ENCODE data around the gene ARHGAP24. TPM values are rescaled to one million over a fixed set of nuclear protein-coding genes. Genes with fewer than 3 reads are reported as not detected.

ARHGAP24 gene
- total and polyA plus RNA-seq, 12 donors, result 6.7 to 35.5 (median 23.9) TPM

GRCh38 chr4:85864259-85865205, 389.6 kb downstream of the ARHGAP24 start:
- peaks cover 4 to 44% (median 31%) of the 10 kb centered on the region in 9 donors for H3K4me1 ChIP-seq
- no peak for TF ChIP-seq CTCF (IDR thresholded peaks at IDR 0.05)
- intact Hi-C loops (cut with DNase I), result no loop called here
- H3K9me3 ChIP-seq, result no peaks in the 10 kb centered on the region
- no peaks in the 10 kb centered on the region for H3K36me3 ChIP-seq
- 70 to 74% methylated on average over 5 of the region's 5 CpGs for WGBS, 2 donors
- no peak for ATAC-seq
- DNase-seq, result no peak
- no peak overlapping the region for H3K27ac ChIP-seq
- no peak overlapping the region for H3K4me3 ChIP-seq
- H3K27me3 ChIP-seq, result no peaks in the 10 kb centered on the region

- no peak for ATAC-seq
- intact Hi-C loops (cut with DNase I), result no loop called here
- Histone ChIP-seq H3K27ac (no peak overlapping the region), H3K4me1 (peaks cover 0 to 42% (median 27%) of the 10 kb centered on the region in 9 donors), H3K36me3 (no peaks in the 10 kb centered on the region), H3K27me3 (no peaks in the 10 kb centered on the region), H3K9me3 (no peaks in the 10 kb centered on the region), H3K4me3 (no peak overlapping the region)
- TF ChIP-seq CTCF (IDR thresholded peaks at IDR 0.05), result no peak
- DNase-seq, result no peak
Measured at GRCh38 chr4:85865256-85865655, 390.3 kb downstream of the ARHGAP24 start.

GRCh38 chr4:85866508-85866907, 391.6 kb downstream of the ARHGAP24 start:
- ATAC-seq, result peak in 5 of 8 donors; percentile 29 to 53 (median 42)
- no peak for TF ChIP-seq CTCF (IDR thresholded peaks at IDR 0.05)
- Histone ChIP-seq H3K4me3 (no peak overlapping the region), H3K27me3 (no peaks in the 10 kb centered on the region), H3K36me3 (no peaks in the 10 kb centered on the region), H3K4me1 (peaks cover 0 to 48% (median 25%) of the 10 kb centered on the region in 9 donors), H3K27ac (peak overlapping the region in 4 of 10 donors; percentile 5 to 59 (median 18)), H3K9me3 (no peaks in the 10 kb centered on the region)
- intact Hi-C loops (cut with DNase I), result no loop called here
- DNase-seq, result no peak
- WGBS, 2 donors, result 43 to 52% methylated on average over 1 of the region's 1 CpG

- peaks cover 0 to 48% (median 25%) of the 10 kb centered on the region in 9 donors for H3K4me1 ChIP-seq
- peak overlapping the region in 3 of 10 donors; percentile 12 to 59 (median 23) for H3K27ac ChIP-seq
- intact Hi-C loops (cut with DNase I), result no loop called here
Measured at GRCh38 chr4:85867271-85867670, 392.3 kb downstream of the ARHGAP24 start.

More at GRCh38 chr4:85867271-85867670, 392.3 kb downstream of the ARHGAP24 start:
- Histone ChIP-seq H3K9me3 (no peaks in the 10 kb centered on the region), H3K4me3 (no peak overlapping the region), H3K27me3 (no peaks in the 10 kb centered on the region), H3K36me3 (no peaks in the 10 kb centered on the region)
- ATAC-seq (peak in 1 of 8 donors; percentile 19), DNase-seq (no peak)
- 69 to 70% methylated on average over 1 of the region's 1 CpG for WGBS, 2 donors
- TF ChIP-seq CTCF (IDR thresholded peaks at IDR 0.05), result no peak
